NCI-H1048 (cell line): ENCODE measurements around the gene MSI2.
A peak's percentile ranks its signal among the peaks of the same experiment; 100 is the strongest.

ENCODE experiments used
- DNase-seq: peaks from one replicate; lab custom pipeline; 2025; lab: John Stamatoyannopoulos, UW

Gene MSI2

DNA sequence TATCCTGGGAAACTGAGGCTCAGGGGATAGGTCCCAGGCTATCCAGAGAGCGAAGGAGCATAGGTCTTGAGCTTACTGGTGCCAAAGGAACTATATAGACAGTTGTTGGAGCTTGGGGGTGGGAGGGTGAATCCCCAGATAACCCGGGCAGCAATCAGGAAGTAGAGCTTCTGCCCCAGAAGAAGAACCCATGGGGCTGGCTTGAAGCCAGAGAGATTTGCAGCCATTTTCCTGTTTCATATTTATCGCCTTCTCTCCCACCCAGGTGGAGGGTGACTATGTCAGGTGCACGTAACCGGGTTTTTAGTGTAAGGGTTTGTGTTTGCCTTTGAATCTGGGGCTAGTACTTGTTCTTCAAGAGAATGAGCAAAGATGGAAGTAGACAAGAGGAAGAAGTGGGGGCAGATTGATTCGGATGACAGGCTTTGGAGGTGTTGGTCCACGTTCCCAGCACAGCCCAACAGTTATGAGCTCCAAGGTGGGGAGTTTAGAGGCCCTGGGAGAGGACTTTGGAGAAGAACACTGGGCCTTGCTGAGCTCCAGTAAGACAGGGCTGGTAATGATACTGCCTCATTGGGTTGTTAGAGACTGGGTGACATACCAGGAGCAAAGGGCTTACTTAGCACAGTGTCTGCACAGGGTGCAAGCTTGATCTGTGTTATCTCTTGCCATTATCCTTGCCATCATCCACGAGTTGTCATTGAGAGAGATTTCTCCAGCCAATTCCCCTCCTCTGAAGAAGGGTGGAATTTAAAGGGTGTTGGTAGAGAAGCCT lies 343.1 kb downstream of the MSI2 start:
- DNase-seq, result no peak

DNA sequence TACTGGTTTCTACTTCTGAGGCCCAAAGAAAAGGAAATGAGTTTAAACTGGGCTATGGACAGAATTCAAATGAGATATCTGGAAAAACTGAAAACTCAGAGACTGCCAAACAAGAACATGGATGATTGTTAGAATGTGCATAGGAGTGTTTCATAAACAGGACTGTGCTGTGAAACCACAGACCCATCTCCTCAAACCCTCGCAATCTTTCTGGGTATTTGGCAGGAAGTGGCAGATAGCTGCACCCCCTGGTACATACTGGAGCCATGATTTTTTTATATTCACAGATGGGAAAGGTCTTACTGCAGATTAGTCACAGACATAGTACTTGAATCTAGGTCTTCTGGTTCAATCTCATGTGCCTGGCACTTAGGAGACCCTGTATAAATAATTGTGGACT lies 343.8 kb downstream of the MSI2 start:
- no peak for DNase-seq

GRCh38 chr17:57601143-57601735 lies 344.9 kb downstream of the MSI2 start:
- no peak for DNase-seq

- no peak for DNase-seq
Measured at GRCh38 chr17:57602896-57603295, 346.6 kb downstream of the MSI2 start.

GRCh38 chr17:57603546-57603945 lies 347.2 kb downstream of the MSI2 start:
- no peak for DNase-seq

DNA sequence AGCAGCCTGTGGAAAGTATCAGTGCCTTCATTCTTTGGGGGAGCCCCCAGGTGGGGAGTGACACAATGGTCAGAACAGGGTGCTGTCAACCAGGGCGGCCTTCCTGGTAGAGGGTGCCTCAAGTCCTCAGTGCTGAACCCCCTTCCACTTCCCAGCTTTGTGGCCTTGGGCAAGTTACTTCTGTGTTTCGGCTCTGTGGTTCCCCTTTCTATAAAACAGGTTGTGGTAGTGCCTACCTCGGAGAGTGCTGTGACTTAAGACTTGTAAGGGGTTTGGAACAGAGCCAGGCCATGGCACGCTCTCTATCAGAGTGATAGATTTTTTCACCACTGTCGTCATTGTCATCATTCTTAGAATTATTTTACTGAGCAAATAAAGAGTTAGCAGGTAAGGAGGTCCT lies 347.7 kb downstream of the MSI2 start:
- no peak for DNase-seq

DNA sequence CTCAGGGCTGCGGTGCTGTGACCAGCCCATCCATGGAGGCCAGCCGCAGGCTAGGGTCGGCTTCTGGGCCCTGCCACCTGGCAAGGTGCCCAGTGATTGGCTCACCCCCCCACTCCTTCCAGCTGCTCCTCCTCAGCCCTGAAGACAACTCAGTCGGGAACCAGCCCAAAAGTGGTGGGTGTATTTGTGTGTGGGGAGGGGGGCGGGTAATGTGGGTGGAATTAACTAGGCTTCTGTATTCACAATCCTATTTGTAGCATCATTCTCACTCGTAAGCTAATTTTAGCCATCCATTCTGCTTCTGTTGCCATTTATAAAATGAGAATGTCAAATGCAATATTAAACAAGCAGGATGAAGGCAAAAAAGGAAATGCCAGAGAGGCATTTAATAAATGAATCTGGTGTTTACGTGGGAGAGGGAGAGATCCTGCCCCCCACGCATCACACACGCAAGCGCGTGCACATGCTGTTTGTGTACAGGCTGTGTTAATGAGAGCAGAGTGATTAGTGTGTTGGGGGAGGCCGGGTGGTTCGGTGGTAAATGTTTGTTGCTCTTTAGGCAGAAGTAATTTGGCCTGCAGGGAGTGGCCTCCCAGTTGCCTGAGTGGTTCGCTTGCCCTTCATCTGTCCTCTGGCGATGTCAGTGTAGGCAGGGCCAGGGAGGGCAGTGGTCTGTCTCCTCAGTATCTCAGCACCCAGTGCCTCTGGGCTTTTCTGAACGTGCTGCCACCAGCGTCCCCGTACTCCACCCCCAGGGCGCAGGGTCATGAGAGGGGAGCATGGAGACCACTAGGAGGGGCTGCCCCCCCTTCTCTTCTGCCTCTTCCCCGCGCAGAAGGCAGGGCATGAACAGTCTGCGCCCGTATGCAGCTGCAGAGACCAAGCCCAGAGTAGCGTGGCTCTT lies 348.7 kb downstream of the MSI2 start:
- no peak for DNase-seq

- DNase-seq, result peak; percentile 51
Measured at GRCh38 chr17:57605675-57606105, 349.4 kb downstream of the MSI2 start.

DNA sequence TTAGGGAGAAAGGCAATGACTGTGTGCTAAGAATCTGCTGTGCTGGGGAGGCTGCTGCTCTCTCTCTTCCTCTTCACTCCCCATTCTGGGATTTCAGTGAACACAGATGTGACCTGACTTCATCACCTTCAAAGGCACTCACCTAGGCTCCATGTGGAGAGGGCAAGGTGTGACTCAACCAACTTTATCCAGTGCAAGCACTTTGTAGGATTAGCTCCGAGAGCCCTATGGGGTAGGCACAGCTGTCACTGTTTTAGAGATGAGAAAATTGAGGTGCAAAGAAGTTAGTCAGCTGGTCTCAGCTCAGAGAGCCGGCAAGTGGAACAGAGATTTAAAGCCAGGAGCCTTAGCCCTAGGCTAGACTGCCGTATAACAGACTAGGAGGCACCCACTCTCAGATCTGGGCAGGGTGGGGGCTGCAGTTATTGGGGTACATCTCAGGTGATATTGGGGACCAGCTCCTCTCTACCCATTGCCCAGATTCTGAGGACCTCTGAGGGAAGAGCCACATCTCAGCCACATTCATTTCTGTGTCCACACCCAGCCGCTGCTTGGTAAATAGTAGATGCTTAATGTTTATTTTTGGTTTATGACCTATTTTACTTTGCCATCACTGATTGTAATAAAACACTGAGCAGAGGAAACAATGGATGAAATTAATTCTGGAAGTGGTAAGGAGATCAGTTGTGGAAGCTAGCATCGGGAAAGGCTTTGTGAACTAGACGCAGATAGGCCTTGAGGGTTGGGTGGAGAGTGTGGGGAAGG lies 350.0 kb downstream of the MSI2 start:
- no peak for DNase-seq

GRCh38 chr17:57607553-57608120 lies 351.3 kb downstream of the MSI2 start:
- no peak for DNase-seq

- no peak for DNase-seq
Measured at GRCh38 chr17:57608369-57609124, 352.2 kb downstream of the MSI2 start.

- DNase-seq, result no peak
Measured at GRCh38 chr17:57609125-57609877, 353.0 kb downstream of the MSI2 start.

DNA sequence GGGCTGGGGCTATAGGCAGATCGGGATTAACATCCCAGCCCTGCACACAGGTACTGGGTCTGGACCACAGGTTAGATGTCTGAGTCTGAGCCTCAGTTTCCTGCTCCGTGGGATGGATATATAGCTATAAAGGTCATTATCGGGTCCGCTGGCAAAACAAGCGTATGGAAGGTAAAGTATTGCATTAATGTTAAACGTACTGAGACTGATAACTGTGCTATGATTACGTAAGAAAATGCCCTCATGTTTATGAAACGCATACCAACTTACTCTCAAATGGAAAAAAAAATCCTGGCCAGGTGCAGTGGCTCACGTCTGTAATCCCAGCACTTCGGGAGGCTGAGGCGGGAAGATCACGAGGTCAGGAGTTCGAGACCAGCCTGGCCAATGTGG lies 353.6 kb downstream of the MSI2 start:
- no peak for DNase-seq

DNA sequence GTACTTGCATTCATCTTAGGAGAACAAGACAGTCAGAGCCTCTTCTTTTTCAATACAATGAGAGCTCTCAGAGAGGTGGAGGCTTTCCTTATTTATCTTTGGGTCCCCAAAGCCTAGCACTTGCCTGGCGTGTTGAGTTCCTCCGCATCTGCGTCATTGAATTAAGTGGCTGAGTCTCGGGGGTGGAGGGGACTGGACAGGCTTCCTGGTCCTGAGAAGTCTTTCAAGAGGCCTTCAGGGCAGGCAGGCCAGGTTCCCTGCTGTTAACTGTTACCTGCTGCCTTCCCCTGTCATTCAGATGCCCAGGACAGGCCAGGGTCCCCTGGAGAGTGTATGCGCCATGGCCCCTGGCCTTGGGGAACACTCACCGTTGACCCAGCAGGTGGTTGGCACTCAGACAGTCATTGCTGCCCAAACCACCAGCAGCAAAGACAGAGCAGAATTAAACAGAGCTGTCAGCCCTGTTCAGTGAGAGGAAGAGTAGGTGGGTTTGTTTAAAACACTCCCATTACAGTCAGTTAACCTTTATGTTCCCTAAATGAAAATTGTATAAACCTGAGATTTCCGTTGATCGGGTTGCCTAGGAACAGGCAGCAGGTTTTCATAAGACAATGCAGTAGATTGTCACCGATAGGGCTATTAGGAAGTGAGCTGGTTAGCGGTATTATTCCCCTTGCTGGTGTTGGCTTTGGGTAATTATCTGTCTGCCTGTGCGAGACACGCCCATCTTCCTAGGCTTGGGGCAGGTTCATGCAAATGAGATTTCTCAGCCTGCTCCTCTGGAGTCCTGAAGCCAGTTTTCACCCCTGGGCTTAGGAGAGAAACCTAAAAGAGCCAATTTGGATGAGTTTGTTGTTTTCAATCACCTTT lies 356.1 kb downstream of the MSI2 start:
- peak; percentile 88 for DNase-seq

DNA sequence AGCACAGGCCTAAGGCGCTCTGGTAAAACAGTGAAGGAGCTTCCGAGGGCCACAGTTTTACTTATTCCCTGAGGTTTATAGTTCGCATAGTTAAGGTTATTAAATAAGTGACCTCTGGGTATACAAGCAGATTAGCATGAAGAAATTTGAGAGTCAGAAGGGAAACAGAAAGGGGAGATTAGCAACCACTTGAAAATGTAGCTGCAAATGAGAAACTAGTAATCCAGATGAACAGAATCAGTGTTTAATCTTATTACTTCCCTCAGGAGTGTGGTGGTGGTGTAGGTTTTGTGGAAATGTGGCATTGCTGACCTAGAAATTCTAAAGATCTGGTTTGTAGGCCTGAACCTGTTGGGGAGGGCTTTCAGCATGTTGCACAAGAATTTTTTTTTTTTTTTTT lies 358.4 kb downstream of the MSI2 start:
- DNase-seq, result no peak

DNA sequence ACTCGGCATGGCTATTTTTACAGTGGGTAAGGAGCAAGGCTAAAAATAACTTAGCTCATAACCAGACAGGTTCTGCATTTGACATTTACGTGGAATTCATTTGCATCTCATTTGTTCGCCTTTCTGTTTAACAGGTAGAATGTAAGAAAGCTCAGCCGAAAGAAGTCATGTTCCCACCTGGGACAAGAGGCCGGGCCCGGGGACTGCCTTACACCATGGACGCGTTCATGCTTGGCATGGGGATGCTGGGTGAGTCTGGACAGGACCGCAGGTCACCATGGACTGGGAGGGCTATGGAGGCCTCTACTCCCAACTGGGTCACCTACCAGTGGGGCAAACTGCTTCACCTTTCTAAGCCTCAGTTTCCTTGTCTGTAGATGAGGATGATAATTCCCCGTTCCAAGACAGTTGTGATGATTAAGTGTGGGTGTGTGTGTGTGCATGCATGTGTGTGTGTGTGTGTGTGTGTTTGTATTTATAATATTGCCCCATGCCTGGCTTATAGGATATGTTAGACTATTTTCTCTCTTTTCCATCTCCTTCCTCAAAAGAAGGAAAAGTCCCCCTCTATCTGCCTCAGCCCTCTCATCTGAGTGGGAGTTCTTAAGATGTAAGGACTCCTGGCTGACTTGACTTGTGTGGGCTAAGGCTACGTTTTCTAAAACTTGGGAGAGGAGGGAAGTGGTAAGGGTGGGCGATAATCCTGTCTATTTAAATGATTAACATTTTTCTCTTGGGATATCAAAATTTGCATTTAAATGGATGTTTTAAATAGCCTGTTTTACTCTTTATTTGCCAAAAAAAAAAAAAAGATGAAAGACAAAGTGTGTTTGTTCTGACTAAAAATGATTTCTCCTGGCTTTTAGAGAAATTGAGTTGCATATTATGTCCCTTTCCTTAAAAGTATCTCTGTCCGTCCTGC lies 359.8 kb downstream of the MSI2 start:
- DNase-seq, result no peak

DNA sequence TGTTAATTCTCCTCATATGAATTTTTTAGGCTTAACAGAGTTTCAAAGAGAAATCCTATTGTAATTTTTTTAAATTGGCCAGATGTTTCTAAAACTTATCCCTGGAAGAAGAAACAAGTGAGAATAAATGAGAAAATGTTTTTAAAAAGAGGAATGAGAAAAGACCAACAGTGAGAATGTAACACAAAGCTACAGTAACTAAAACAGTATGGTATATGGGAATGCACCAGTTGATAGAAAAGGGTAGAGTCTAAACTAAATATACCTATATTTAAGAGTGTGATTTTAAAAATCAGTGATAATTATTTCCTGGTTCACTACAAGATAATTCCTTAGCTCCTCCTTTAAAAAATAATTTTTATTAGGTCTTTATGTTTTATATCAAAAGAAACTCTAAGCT lies 360.9 kb downstream of the MSI2 start:
- DNase-seq, result no peak
